Activated CD4-positive, alpha-beta T cell treated with anti-CD3 and anti-CD28 coated beads, Interleukin-2, amount 10 ng/mL, durations not matched to agents 24 days and 14 days (primary cell): ENCODE results near the gene DCP1A. TPM values are rescaled to one million over a fixed set of nuclear protein-coding genes. Genes with fewer than 3 reads are reported as not detected.
"Not testable (repeated sequence)": the region's sequence is repeated elsewhere in the genome, so short reads cannot be mapped to it uniquely, and the experiment has no call there.

Source experiments
- DNase-seq: peaks from one replicate; pipeline ENCODE4 v3.0.0; 2022
- H3K27ac Mint-ChIP-seq: one replicate; pipeline ENCODE4 v1.8.0; 2022; ENCODE audit warnings: mild to moderate bottlenecking, mixed read lengths
- H3K27me3 Mint-ChIP-seq: one replicate; pipeline ENCODE4 v1.8.0; 2022; ENCODE audit warnings: mixed read lengths
- H3K36me3 Mint-ChIP-seq: one replicate; pipeline ENCODE4 v1.8.0; 2022; ENCODE audit warnings: low read depth, mild to moderate bottlenecking, mixed read lengths
- H3K4me1 Mint-ChIP-seq: one replicate; pipeline ENCODE4 v1.8.0; 2021; ENCODE audit warnings: mixed read lengths
- H3K4me3 Mint-ChIP-seq: one replicate; pipeline ENCODE4 v1.8.0; 2022; ENCODE audit warnings: mild to moderate bottlenecking, moderate library complexity, mixed read lengths
- H3K9me3 Mint-ChIP-seq: one replicate; pipeline ENCODE4 v1.8.0; 2021; ENCODE audit warnings: mixed read lengths
- intact Hi-C: fragments of 100-400 bp; cut with micrococcal nuclease; formaldehyde crosslinking; loops from one replicate; pipeline ENCODE4 v1.15.1; 2023
- total RNA-seq: library from RNA; stranded (reverse); gene quantifications from 2 replicates; pipeline ENCODE4 v1.2.3, GENCODE V29; 2022

DCP1A gene
- total RNA-seq, 1 donor from 2014 or later, result 42.1 TPM

- Mint-ChIP-seq H3K27ac (peak within 1 kb of the TSS; percentile 93), H3K27me3 (peaks cover 2% of the 10 kb centered on the region), H3K4me3 (peak within 1 kb of the TSS; percentile 98), H3K9me3 (no peaks in the 10 kb centered on the region), H3K36me3 (peaks cover 24% of the 10 kb centered on the region), H3K4me1 (peaks cover 30% of the 10 kb centered on the region)
- intact Hi-C loops, result loop anchor here (1.0 to 2.0 kb wide), 4 partner anchors 31 to 126 kb away; partner anchors contain the start of genes DCP1A, PRKCD and RFT1
- peak; percentile 95 for DNase-seq
Observed at GRCh38 chr3:53255775-53256703, 91.3 kb downstream of the DCP1A start, which contains the start of gene TKT. Gene TKT, minus strand, starts transcription at chr3:53256022. Its CDS starts 80 bp downstream, at chr3:53255942.

- H3K4me1 Mint-ChIP-seq, result peaks cover 33% of the 10 kb centered on the region
- peak overlapping the region; percentile 98 for H3K4me3 Mint-ChIP-seq
- peak; percentile 86 for DNase-seq
- peaks cover 26% of the 10 kb centered on the region for H3K36me3 Mint-ChIP-seq
- H3K27me3 Mint-ChIP-seq, result peaks cover 2% of the 10 kb centered on the region
- intact Hi-C loops, result loop anchor here (1.0 to 2.0 kb wide), 4 partner anchors 31 to 125 kb away; partner anchors contain the start of genes DCP1A, PRKCD and RFT1
- H3K9me3 Mint-ChIP-seq, result no peaks in the 10 kb centered on the region
- H3K27ac Mint-ChIP-seq, result peak overlapping the region; percentile 93
Observed at GRCh38 chr3:53255423-53255774, 91.9 kb downstream of the DCP1A start.

- peaks cover 26% of the 10 kb centered on the region for H3K36me3 Mint-ChIP-seq
- peak overlapping the region; percentile 98 for H3K4me3 Mint-ChIP-seq
- H3K4me1 Mint-ChIP-seq, result peaks cover 36% of the 10 kb centered on the region
- peak overlapping the region; percentile 93 for H3K27ac Mint-ChIP-seq
- H3K27me3 Mint-ChIP-seq, result peaks cover 2% of the 10 kb centered on the region
- DNase-seq, result peak; percentile 90
- intact Hi-C loops, result loop anchor here (1.0 to 2.0 kb wide), 4 partner anchors 32 to 124 kb away; partner anchors contain the start of genes DCP1A, PRKCD and RFT1
- no peaks in the 10 kb centered on the region for H3K9me3 Mint-ChIP-seq
Observed at GRCh38 chr3:53254509-53255422, 92.6 kb downstream of the DCP1A start.

- intact Hi-C loops, result loop anchor here (2.0 kb wide), 1 partner anchor 33 kb away; no protein-coding TSS in a partner anchor
- Mint-ChIP-seq H3K9me3 (no peaks in the 10 kb centered on the region), H3K27me3 (no peaks in the 10 kb centered on the region), H3K4me1 (peaks cover 42% of the 10 kb centered on the region), H3K4me3 (peak overlapping the region; percentile 98), H3K36me3 (peaks cover 26% of the 10 kb centered on the region), H3K27ac (peak overlapping the region; percentile 66)
- no peak for DNase-seq
Observed at GRCh38 chr3:53253707-53254508, 93.4 kb downstream of the DCP1A start.

GRCh38 chr3:53252947-53253322 lies 94.4 kb downstream of the DCP1A start:
- Mint-ChIP-seq H3K27ac (peak overlapping the region; percentile 80), H3K4me3 (peak overlapping the region; percentile 98), H3K36me3 (peaks cover 26% of the 10 kb centered on the region), H3K4me1 (peaks cover 47% of the 10 kb centered on the region)
- H3K27me3 Mint-ChIP-seq, H3K9me3 Mint-ChIP-seq, DNase-seq, intact Hi-C loops: not testable (repeated sequence)

GRCh38 chr3:53252096-53252946 lies 95.0 kb downstream of the DCP1A start:
- H3K4me1 Mint-ChIP-seq, result peaks cover 51% of the 10 kb centered on the region
- no peaks in the 10 kb centered on the region for H3K9me3 Mint-ChIP-seq

GRCh38 chr3:53250881-53251605 lies 96.3 kb downstream of the DCP1A start:
- no peaks in the 10 kb centered on the region for H3K27me3 Mint-ChIP-seq
- peak overlapping the region; percentile 98 for H3K4me3 Mint-ChIP-seq
- H3K27ac Mint-ChIP-seq, result peak overlapping the region; percentile 45
- intact Hi-C loops, result no loop called here
- no peaks in the 10 kb centered on the region for H3K9me3 Mint-ChIP-seq
- peaks cover 32% of the 10 kb centered on the region for H3K36me3 Mint-ChIP-seq
- DNase-seq, result no peak
- H3K4me1 Mint-ChIP-seq, result peaks cover 46% of the 10 kb centered on the region

More at GRCh38 chr3:53252096-53252946, 95.0 kb downstream of the DCP1A start:
- Mint-ChIP-seq H3K4me3 (peak overlapping the region; percentile 98), H3K27ac (peak overlapping the region; percentile 51), H3K27me3 (no peaks in the 10 kb centered on the region), H3K36me3 (peaks cover 29% of the 10 kb centered on the region)
- no peak for DNase-seq
- intact Hi-C loops, result no loop called here

GRCh38 chr3:53250453-53250852 lies 96.9 kb downstream of the DCP1A start:
- H3K9me3 Mint-ChIP-seq, result no peaks in the 10 kb centered on the region
- H3K4me1 Mint-ChIP-seq, result peaks cover 46% of the 10 kb centered on the region
- no peak overlapping the region for H3K27ac Mint-ChIP-seq
- no peak for DNase-seq
- intact Hi-C loops, result no loop called here
- H3K36me3 Mint-ChIP-seq, result peaks cover 35% of the 10 kb centered on the region
- H3K27me3 Mint-ChIP-seq, result no peaks in the 10 kb centered on the region
- H3K4me3 Mint-ChIP-seq, result no peak overlapping the region

GRCh38 chr3:53248161-53248560 lies 99.2 kb downstream of the DCP1A start:
- Mint-ChIP-seq H3K27me3 (no peaks in the 10 kb centered on the region), H3K27ac (no peak overlapping the region), H3K4me1 (peaks cover 44% of the 10 kb centered on the region), H3K36me3 (peaks cover 28% of the 10 kb centered on the region), H3K4me3 (no peak overlapping the region), H3K9me3 (no peaks in the 10 kb centered on the region)
- no peak for DNase-seq
- intact Hi-C loops, result no loop called here

- peaks cover 42% of the 10 kb centered on the region for H3K4me1 Mint-ChIP-seq
- no peak overlapping the region for H3K27ac Mint-ChIP-seq
- peaks cover 25% of the 10 kb centered on the region for H3K36me3 Mint-ChIP-seq
- no peak for DNase-seq
- intact Hi-C loops, result no loop called here
- no peaks in the 10 kb centered on the region for H3K27me3 Mint-ChIP-seq
- H3K9me3 Mint-ChIP-seq, result no peaks in the 10 kb centered on the region
- H3K4me3 Mint-ChIP-seq, result no peak overlapping the region
Observed at GRCh38 chr3:53247619-53248018, 99.7 kb downstream of the DCP1A start.

GRCh38 chr3:53244271-53244670 lies 103.1 kb downstream of the DCP1A start:
- DNase-seq, result no peak
- Mint-ChIP-seq H3K4me3 (no peak overlapping the region), H3K4me1 (peaks cover 21% of the 10 kb centered on the region), H3K9me3 (no peaks in the 10 kb centered on the region), H3K36me3 (peaks cover 32% of the 10 kb centered on the region), H3K27me3 (no peaks in the 10 kb centered on the region), H3K27ac (no peak overlapping the region)
- intact Hi-C loops, result no loop called here

- peaks cover 35% of the 10 kb centered on the region for H3K36me3 Mint-ChIP-seq
- H3K4me1 Mint-ChIP-seq, result peaks cover 22% of the 10 kb centered on the region
- no peaks in the 10 kb centered on the region for H3K9me3 Mint-ChIP-seq
- DNase-seq, result no peak
- H3K27me3 Mint-ChIP-seq, result no peaks in the 10 kb centered on the region
- H3K27ac Mint-ChIP-seq, result no peak overlapping the region
- no peak overlapping the region for H3K4me3 Mint-ChIP-seq
- intact Hi-C loops, result no loop called here
Observed at GRCh38 chr3:53243785-53244184, 103.6 kb downstream of the DCP1A start.
